ENCODE data around the gene OR2A5. TPM values are rescaled to one million over a fixed set of nuclear protein-coding genes. Genes with fewer than 3 reads are reported as not detected.
"Not testable (repeated sequence)": the region's sequence is repeated elsewhere in the genome, so short reads cannot be mapped to it uniquely, and the experiment has no call there.

OR2A5 gene
- total RNA-seq, 1 donor from 2014 or later, result not detected

- Histone ChIP-seq H3K4me2 (ENCODE audit: low read length) (no peak overlapping the region), H3K27ac (ENCODE audit: low read depth, low read length) (no peak overlapping the region), H4K20me1 (ENCODE audit: insufficient read depth, low read length) (no peaks in the 10 kb centered on the region), H3K36me3 (ENCODE audit: insufficient read depth, low read length) (no peaks in the 10 kb centered on the region), H3K4me1 (ENCODE audit: insufficient read depth, low read length) (no peaks in the 10 kb centered on the region), H3K4me3 (ENCODE audit: insufficient read depth, low read depth, low read length) (no peak overlapping the region), H3K9ac (ENCODE audit: low read length) (no peak overlapping the region), H3K9me3 (ENCODE audit: insufficient read depth, low read depth, low read length) (peaks cover 9% of the 10 kb centered on the region), H3K79me2 (ENCODE audit: insufficient read depth, low read length) (no peaks in the 10 kb centered on the region), H3K27me3 (ENCODE audit: insufficient read depth, low read length) (no peaks in the 10 kb centered on the region), H2AFZ (ENCODE audit: low read depth, low read length) (no peak overlapping the region)
- Mint-ChIP-seq H3K4me1 (ENCODE audit: low read depth, unreplicated experiment) (no peaks in the 10 kb centered on the region), H3K9me3 (ENCODE audit: unreplicated experiment) (peaks cover 11% of the 10 kb centered on the region), H3K27ac (ENCODE audit: unreplicated experiment) (no peak overlapping the region), H3K36me3 (ENCODE audit: low read depth, unreplicated experiment) (no peaks in the 10 kb centered on the region), H3K4me3 (ENCODE audit: unreplicated experiment) (no peak overlapping the region), H3K27me3 (ENCODE audit: low read depth, unreplicated experiment) (no peaks in the 10 kb centered on the region)
- DNase-seq (ENCODE audit: low read depth) (no peak), FAIRE-seq (no peak)
- TF ChIP-seq EZH2 (IDR thresholded peaks at IDR 0.05; ENCODE audit: insufficient read depth, low read length), result no peak
- TF ChIP-seq CTCF (IDR thresholded peaks at IDR 0.05; ENCODE audit: insufficient read depth, low read depth, low read length), result no peak
Measured at GRCh38 chr7:144009361-144009760, 39.4 kb upstream of the OR2A5 start.

- not testable (repeated sequence) for H3K27me3 ChIP-seq (ENCODE audit: insufficient read depth, low read length); H3K4me2 ChIP-seq (ENCODE audit: low read length); FAIRE-seq; H3K4me1 Mint-ChIP-seq (ENCODE audit: low read depth, unreplicated experiment); H3K27ac ChIP-seq (ENCODE audit: low read depth, low read length); H2AFZ ChIP-seq (ENCODE audit: low read depth, low read length); DNase-seq (ENCODE audit: low read depth); H3K9ac ChIP-seq (ENCODE audit: low read length); H3K36me3 Mint-ChIP-seq (ENCODE audit: low read depth, unreplicated experiment); H3K4me3 ChIP-seq (ENCODE audit: insufficient read depth, low read depth, low read length); H3K36me3 ChIP-seq (ENCODE audit: insufficient read depth, low read length); H4K20me1 ChIP-seq (ENCODE audit: insufficient read depth, low read length); H3K79me2 ChIP-seq (ENCODE audit: insufficient read depth, low read length); H3K4me3 Mint-ChIP-seq (ENCODE audit: unreplicated experiment); H3K27ac Mint-ChIP-seq (ENCODE audit: unreplicated experiment); H3K9me3 ChIP-seq (ENCODE audit: insufficient read depth, low read depth, low read length); H3K27me3 Mint-ChIP-seq (ENCODE audit: low read depth, unreplicated experiment); H3K4me1 ChIP-seq (ENCODE audit: insufficient read depth, low read length)
- H3K9me3 Mint-ChIP-seq (ENCODE audit: unreplicated experiment), result peaks cover 11% of the 10 kb centered on the region
Measured at GRCh38 chr7:144010061-144010460, 38.7 kb upstream of the OR2A5 start.

GRCh38 chr7:144010821-144011220 lies 37.9 kb upstream of the OR2A5 start:
- H3K27me3 Mint-ChIP-seq (ENCODE audit: low read depth, unreplicated experiment); H3K27ac ChIP-seq (ENCODE audit: low read depth, low read length); H3K36me3 Mint-ChIP-seq (ENCODE audit: low read depth, unreplicated experiment); H3K79me2 ChIP-seq (ENCODE audit: insufficient read depth, low read length); H3K9ac ChIP-seq (ENCODE audit: low read length); H3K9me3 ChIP-seq (ENCODE audit: insufficient read depth, low read depth, low read length); H3K4me3 ChIP-seq (ENCODE audit: insufficient read depth, low read depth, low read length); H4K20me1 ChIP-seq (ENCODE audit: insufficient read depth, low read length); H3K4me2 ChIP-seq (ENCODE audit: low read length); H3K27ac Mint-ChIP-seq (ENCODE audit: unreplicated experiment); FAIRE-seq; H2AFZ ChIP-seq (ENCODE audit: low read depth, low read length); H3K27me3 ChIP-seq (ENCODE audit: insufficient read depth, low read length); H3K4me1 Mint-ChIP-seq (ENCODE audit: low read depth, unreplicated experiment); H3K4me1 ChIP-seq (ENCODE audit: insufficient read depth, low read length); DNase-seq (ENCODE audit: low read depth); H3K36me3 ChIP-seq (ENCODE audit: insufficient read depth, low read length); H3K4me3 Mint-ChIP-seq (ENCODE audit: unreplicated experiment): not testable (repeated sequence)
- H3K9me3 Mint-ChIP-seq (ENCODE audit: unreplicated experiment), result peaks cover 11% of the 10 kb centered on the region

Data from astrocyte (in vitro differentiated cells and primary cell).